NB4 (cell line): ENCODE data around the gene MBOAT2.
"Not testable (repeated sequence)": the region's sequence is repeated elsewhere in the genome, so short reads cannot be mapped to it uniquely, and the experiment has no call there.

Source experiments
- DNase-seq: peaks from one replicate; pipeline ENCODE4 v3.0.0; 2010; ENCODE audit warnings: low read depth
- H3K4me3 ChIP-seq: one replicate; pipeline ENCODE4 v1.5.1; 2011; ENCODE audit warnings: mild to moderate bottlenecking, low read depth, low read length, moderate library complexity
- CTCF ChIP-seq: IDR thresholded peaks from one replicate; pipeline ENCODE4 v1.5.1; 2012; ENCODE audit warnings: low read depth, low read length
- MAX ChIP-seq: IDR thresholded peaks from 2 replicates; pipeline ENCODE4 v1.6.1; 2011; ENCODE audit warnings: low read depth, low read length
- MYC ChIP-seq: IDR thresholded peaks from 2 replicates; pipeline ENCODE4 v1.6.1; 2011; ENCODE audit warnings: low read depth, low read length
- POLR2A ChIP-seq: IDR thresholded peaks from 2 replicates; pipeline ENCODE4 v1.6.1; 2011; ENCODE audit warnings: mild to moderate bottlenecking; ENCODE audit not compliant: insufficient read length; ENCODE audit errors: extremely low read depth

MBOAT2 gene

DNA sequence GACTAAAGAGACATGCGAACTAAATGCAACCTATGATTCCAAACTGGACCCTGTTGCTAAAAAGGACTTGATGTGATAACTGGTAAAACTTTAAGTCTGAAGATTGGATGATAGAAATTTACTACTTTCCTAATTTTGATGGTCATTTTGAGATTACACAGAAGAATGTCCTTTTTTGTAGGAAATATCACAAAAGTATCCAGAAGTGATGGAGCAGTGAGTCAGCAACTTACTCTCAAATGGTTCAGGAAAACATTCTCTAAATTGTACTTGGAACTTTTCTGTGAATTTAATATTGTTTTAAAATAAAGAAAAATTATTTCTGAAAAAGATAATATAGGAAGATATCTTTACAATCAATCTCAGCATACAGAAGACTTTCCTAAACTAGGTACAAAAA is 19.9 kb downstream of the MBOAT2 start:
- no peak for DNase-seq
- TF ChIP-seq MYC = no peak
- TF ChIP-seq POLR2A = no peak
- TF ChIP-seq CTCF = no peak
- TF ChIP-seq MAX = no peak
- no peak overlapping the region for H3K4me3 ChIP-seq

DNA sequence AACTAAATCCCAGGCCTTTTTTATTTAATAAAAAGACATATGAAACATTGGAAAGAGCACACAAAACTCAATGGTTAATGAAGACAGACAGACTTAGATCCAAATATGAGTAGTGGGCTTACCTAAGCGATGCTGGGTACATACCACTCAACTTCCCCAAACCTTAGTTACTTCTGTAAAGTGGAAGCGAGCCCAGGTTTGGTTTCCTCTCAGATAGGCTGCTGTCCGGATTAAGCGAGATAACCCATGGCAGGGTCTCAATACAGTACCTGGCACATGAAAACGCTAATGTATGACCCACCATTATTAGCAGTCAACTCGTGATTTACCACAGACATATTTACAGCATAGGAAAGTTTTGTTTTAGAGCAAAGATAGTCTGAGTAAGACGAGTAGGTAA is 21.6 kb downstream of the MBOAT2 start:
- no peak for DNase-seq
- no peak for TF ChIP-seq CTCF
- no peak for TF ChIP-seq MYC
- no peak for TF ChIP-seq MAX
- TF ChIP-seq POLR2A = no peak
- H3K4me3 ChIP-seq = no peak overlapping the region

DNA sequence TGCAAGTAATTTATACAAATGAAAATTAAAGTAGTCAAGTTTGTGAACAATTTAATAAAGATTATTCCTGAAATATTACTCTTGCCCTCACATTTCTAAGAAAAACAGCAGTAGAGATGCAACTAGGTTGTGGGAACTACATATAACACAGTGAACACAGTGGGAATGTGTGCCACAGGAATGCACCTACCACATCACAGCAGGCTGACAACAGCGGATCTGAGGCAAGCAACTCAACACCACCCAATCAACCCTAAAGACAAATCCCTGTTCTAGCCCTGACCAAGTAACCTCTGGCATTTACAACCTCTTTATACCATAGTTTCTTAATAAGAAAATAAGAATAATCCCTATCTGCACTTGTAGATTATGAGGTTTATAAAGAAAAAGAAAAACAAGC is 23.4 kb downstream of the MBOAT2 start:
- TF ChIP-seq POLR2A = no peak
- no peak for TF ChIP-seq CTCF
- TF ChIP-seq MYC = no peak
- TF ChIP-seq MAX = no peak
- DNase-seq = no peak
- H3K4me3 ChIP-seq = no peak overlapping the region

GRCh38 chr2:8977758-8978157 is 25.7 kb downstream of the MBOAT2 start:
- H3K4me3 ChIP-seq = no peak overlapping the region
- no peak for TF ChIP-seq CTCF
- no peak for TF ChIP-seq MYC
- no peak for TF ChIP-seq POLR2A
- no peak for TF ChIP-seq MAX
- no peak for DNase-seq

GRCh38 chr2:8976442-8977259 is 26.8 kb downstream of the MBOAT2 start:
- no peak for TF ChIP-seq POLR2A
- no peak for TF ChIP-seq MAX
- no peak for TF ChIP-seq MYC
- no peak for TF ChIP-seq CTCF
- DNase-seq = no peak
- no peak overlapping the region for H3K4me3 ChIP-seq

GRCh38 chr2:8974016-8974415 is 29.5 kb downstream of the MBOAT2 start:
- TF ChIP-seq CTCF (no peak), MYC (no peak)
- no peak for DNase-seq
- no peak overlapping the region for H3K4me3 ChIP-seq

DNA sequence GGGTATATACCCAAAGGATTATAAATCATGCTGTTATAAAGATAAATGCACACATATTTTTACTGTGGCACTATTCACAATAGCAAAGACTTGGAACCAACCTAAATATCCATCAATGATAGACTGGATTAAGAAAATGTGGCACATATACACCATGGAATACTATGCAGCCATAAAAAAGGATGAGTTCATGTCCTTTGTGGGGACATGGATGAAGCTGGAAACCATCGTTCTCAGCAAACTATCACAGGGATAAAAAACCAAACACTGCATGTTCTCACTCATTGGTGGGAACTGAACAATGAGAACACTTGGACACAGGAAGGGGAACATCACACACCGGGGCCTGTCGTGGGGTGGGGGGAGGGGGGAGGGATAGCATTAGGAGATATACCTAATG is 30.5 kb downstream of the MBOAT2 start:
- H3K4me3 ChIP-seq, DNase-seq: not testable (repeated sequence)

DNA sequence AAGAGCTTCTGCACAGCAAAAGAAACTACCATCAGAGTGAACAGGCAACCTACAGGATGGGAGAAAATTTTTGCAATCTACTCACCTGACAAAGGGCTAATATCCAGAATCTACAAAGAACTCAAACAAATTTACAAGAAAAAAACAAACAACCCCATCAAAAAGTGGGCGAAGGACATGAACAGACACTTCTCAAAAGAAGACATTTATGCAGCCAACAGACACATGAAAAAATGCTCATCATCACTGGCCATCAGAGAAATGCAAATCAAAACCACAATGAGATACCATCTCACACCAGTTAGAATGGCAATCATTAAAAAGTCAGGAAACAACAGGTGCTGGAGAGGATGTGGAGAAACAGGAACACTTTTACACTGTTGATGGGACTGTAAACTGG is 30.9 kb downstream of the MBOAT2 start:
- H3K4me3 ChIP-seq, DNase-seq: not testable (repeated sequence)

DNA sequence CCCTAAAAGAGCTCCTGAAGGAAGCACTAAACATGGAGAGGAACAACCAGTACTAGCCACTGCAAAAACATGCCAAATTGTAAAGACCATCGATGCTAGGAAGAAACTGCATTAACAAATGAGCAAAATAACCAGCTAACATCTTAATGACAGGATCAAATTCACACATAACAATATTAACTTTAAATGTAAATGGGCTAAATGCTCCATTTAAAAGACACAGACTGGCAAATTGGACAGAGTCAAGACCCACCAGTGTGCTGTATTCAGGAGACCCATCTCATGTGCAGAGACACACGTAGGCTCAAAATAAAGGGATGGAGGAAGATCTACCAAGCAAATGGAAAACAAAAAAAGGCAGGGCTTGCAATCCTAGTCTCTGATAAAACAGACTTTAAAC is 34.1 kb downstream of the MBOAT2 start:
- H3K4me3 ChIP-seq, DNase-seq: not testable (repeated sequence)
